Activated naive CD4-positive, alpha-beta T cell treated with anti-CD3 and anti-CD28 coated beads for 36 hours (primary cell): ENCODE data around the gene NPTXR. TPM values are rescaled to one million over a fixed set of nuclear protein-coding genes. Genes with fewer than 3 reads are reported as not detected.
"Not testable (repeated sequence)": the region's sequence is repeated elsewhere in the genome, so short reads cannot be mapped to it uniquely, and the experiment has no call there.

Experiments used
- CTCF ChIA-PET: fragments of 350-600 bp; sonication (Branson Sonifier 250); formaldehyde crosslinking; loops from one replicate; lab custom pipeline; 2021; ENCODE audit warnings: antibody characterized with exemption; lab: Charles Lee
- DNase-seq: peaks from one replicate; pipeline ENCODE4 v3.0.0-alpha.2; 2020
- H3K27ac Mint-ChIP-seq: one replicate; pipeline ENCODE4 v1.8.0; 2021; ENCODE audit warnings: mild to moderate bottlenecking, mixed read lengths
- H3K27me3 Mint-ChIP-seq: one replicate; pipeline ENCODE4 v1.8.0; 2021; ENCODE audit warnings: low read depth, mixed read lengths
- H3K36me3 Mint-ChIP-seq: one replicate; pipeline ENCODE4 v1.8.0; 2021; ENCODE audit warnings: low read depth, mixed read lengths
- H3K4me1 Mint-ChIP-seq: one replicate; pipeline ENCODE4 v1.8.0; 2021; ENCODE audit warnings: low read depth, mixed read lengths
- H3K4me3 Mint-ChIP-seq: one replicate; pipeline ENCODE4 v1.8.0; 2021; ENCODE audit warnings: mild to moderate bottlenecking, moderate library complexity, mixed read lengths
- H3K9me3 Mint-ChIP-seq: one replicate; pipeline ENCODE4 v1.8.0; 2021; ENCODE audit warnings: mixed read lengths
- intact Hi-C: fragments of 100-400 bp; cut with micrococcal nuclease; formaldehyde crosslinking; loops from one replicate; pipeline ENCODE4 v1.15.1; 2023
- total RNA-seq, 2 experiments: library from RNA; stranded (reverse); gene quantifications; one replicate each; pipeline ENCODE4 v1.2.3, GENCODE V29; 2021

NPTXR gene
- total RNA-seq, 2 experiments from 2014 or later, result 1.4 to 1.5 TPM

- intact Hi-C loops, result no loop called here
- H3K27ac Mint-ChIP-seq, result no peak overlapping the region
- no peak for DNase-seq
- H3K4me1 Mint-ChIP-seq, result no peaks in the 10 kb centered on the region
- CTCF ChIA-PET, result no interaction called here
- no peaks in the 10 kb centered on the region for H3K36me3 Mint-ChIP-seq
- no peak overlapping the region for H3K4me3 Mint-ChIP-seq
- H3K9me3 Mint-ChIP-seq, result no peaks in the 10 kb centered on the region
- H3K27me3 Mint-ChIP-seq, result no peaks in the 10 kb centered on the region
Observed at GRCh38 chr22:38826386-38826785, 17.4 kb downstream of the NPTXR start.

- no peaks in the 10 kb centered on the region for H3K9me3 Mint-ChIP-seq
- no peak overlapping the region for H3K27ac Mint-ChIP-seq
- H3K4me1 Mint-ChIP-seq, result no peaks in the 10 kb centered on the region
- no peaks in the 10 kb centered on the region for H3K36me3 Mint-ChIP-seq
- H3K27me3 Mint-ChIP-seq, result no peaks in the 10 kb centered on the region
- CTCF ChIA-PET, result no interaction called here
- DNase-seq, result peak; percentile 72
- intact Hi-C loops, result no loop called here
- no peak overlapping the region for H3K4me3 Mint-ChIP-seq
Observed at GRCh38 chr22:38824585-38824984, 19.2 kb downstream of the NPTXR start.

- Mint-ChIP-seq H3K27ac (no peak overlapping the region), H3K27me3 (no peaks in the 10 kb centered on the region), H3K36me3 (no peaks in the 10 kb centered on the region), H3K9me3 (no peaks in the 10 kb centered on the region), H3K4me3 (no peak overlapping the region), H3K4me1 (no peaks in the 10 kb centered on the region)
- CTCF ChIA-PET, result no interaction called here
- no peak for DNase-seq
- intact Hi-C loops, result no loop called here
Observed at GRCh38 chr22:38823637-38824036, 20.2 kb downstream of the NPTXR start.

- no peaks in the 10 kb centered on the region for H3K9me3 Mint-ChIP-seq
- no peaks in the 10 kb centered on the region for H3K36me3 Mint-ChIP-seq
- intact Hi-C loops, result no loop called here
- CTCF ChIA-PET, result no interaction called here
- H3K27ac Mint-ChIP-seq, result no peak overlapping the region
- DNase-seq, result no peak
- H3K27me3 Mint-ChIP-seq, result no peaks in the 10 kb centered on the region
- H3K4me3 Mint-ChIP-seq, result no peak overlapping the region
- no peaks in the 10 kb centered on the region for H3K4me1 Mint-ChIP-seq
Observed at GRCh38 chr22:38823076-38823475, 20.8 kb downstream of the NPTXR start.

- intact Hi-C loops, result no loop called here
- Mint-ChIP-seq H3K4me3 (no peak overlapping the region), H3K4me1 (no peaks in the 10 kb centered on the region), H3K36me3 (no peaks in the 10 kb centered on the region), H3K9me3 (no peaks in the 10 kb centered on the region), H3K27me3 (no peaks in the 10 kb centered on the region), H3K27ac (no peak overlapping the region)
- CTCF ChIA-PET, result interaction anchor here (0.9 kb wide), 1 partner anchor 51 kb away, joined by 4 read pairs; no protein-coding TSS in a partner anchor
- DNase-seq, result no peak
Observed at GRCh38 chr22:38820020-38820419, 23.8 kb downstream of the NPTXR start.

GRCh38 chr22:38819387-38819940, 24.4 kb downstream of the NPTXR start:
- Mint-ChIP-seq H3K9me3 (no peaks in the 10 kb centered on the region), H3K4me3 (no peak overlapping the region), H3K27me3 (no peaks in the 10 kb centered on the region), H3K4me1 (no peaks in the 10 kb centered on the region), H3K36me3 (no peaks in the 10 kb centered on the region), H3K27ac (no peak overlapping the region)
- intact Hi-C loops, result no loop called here
- DNase-seq, result no peak
- CTCF ChIA-PET, result interaction anchor here (0.9 kb wide), 1 partner anchor 51 kb away, joined by 4 read pairs; no protein-coding TSS in a partner anchor

- Mint-ChIP-seq H3K9me3 (no peaks in the 10 kb centered on the region), H3K27me3 (no peaks in the 10 kb centered on the region), H3K27ac (no peak overlapping the region), H3K4me1 (no peaks in the 10 kb centered on the region), H3K4me3 (no peak overlapping the region), H3K36me3 (no peaks in the 10 kb centered on the region)
- intact Hi-C loops, result no loop called here
- CTCF ChIA-PET, result interaction anchor here (0.6 kb wide), 1 partner anchor 280 kb away, joined by 5 read pairs; no protein-coding TSS in a partner anchor
- DNase-seq, result no peak
Observed at GRCh38 chr22:38817196-38817595, 26.6 kb downstream of the NPTXR start.

- Mint-ChIP-seq H3K9me3 (no peaks in the 10 kb centered on the region), H3K36me3 (no peaks in the 10 kb centered on the region), H3K27me3 (no peaks in the 10 kb centered on the region), H3K27ac (no peak overlapping the region), H3K4me3 (no peak overlapping the region), H3K4me1 (no peaks in the 10 kb centered on the region)
- intact Hi-C loops, result no loop called here
- CTCF ChIA-PET, result interaction anchor here (0.8 to 1.1 kb wide), 2 partner anchors 47 to 50 kb away, joined by 3 to 4 read pairs; no protein-coding TSS in a partner anchor
- no peak for DNase-seq
Observed at GRCh38 chr22:38815842-38816241, 28.0 kb downstream of the NPTXR start.

GRCh38 chr22:38811241-38811640, 32.6 kb downstream of the NPTXR start:
- Mint-ChIP-seq H3K36me3 (peaks cover 1% of the 10 kb centered on the region), H3K4me1 (no peaks in the 10 kb centered on the region), H3K27ac (no peak overlapping the region), H3K4me3 (no peak overlapping the region), H3K27me3 (no peaks in the 10 kb centered on the region), H3K9me3 (peaks cover 10% of the 10 kb centered on the region)
- no peak for DNase-seq
- CTCF ChIA-PET, result no interaction called here
- intact Hi-C loops, result no loop called here

GRCh38 chr22:38805041-38805593, 38.7 kb downstream of the NPTXR start:
- CTCF ChIA-PET, H3K4me3 Mint-ChIP-seq, intact Hi-C loops, H3K9me3 Mint-ChIP-seq, H3K27me3 Mint-ChIP-seq, H3K27ac Mint-ChIP-seq, H3K36me3 Mint-ChIP-seq, DNase-seq, H3K4me1 Mint-ChIP-seq: not testable (repeated sequence)

- no peak overlapping the region for H3K4me3 Mint-ChIP-seq
- peaks cover 16% of the 10 kb centered on the region for H3K4me1 Mint-ChIP-seq
- no peak for DNase-seq
- no peaks in the 10 kb centered on the region for H3K27me3 Mint-ChIP-seq
- peaks cover 4% of the 10 kb centered on the region for H3K9me3 Mint-ChIP-seq
- CTCF ChIA-PET, result interaction anchor here (0.6 kb wide), 1 partner anchor 10 kb away, joined by 5 read pairs; no protein-coding TSS in a partner anchor
- intact Hi-C loops, result no loop called here
- no peaks in the 10 kb centered on the region for H3K36me3 Mint-ChIP-seq
- no peak overlapping the region for H3K27ac Mint-ChIP-seq
Observed at GRCh38 chr22:38802671-38803121, 41.1 kb downstream of the NPTXR start.

GRCh38 chr22:38799265-38800002, 44.4 kb downstream of the NPTXR start:
- CTCF ChIA-PET, result interaction anchor here (0.6 kb wide), 1 partner anchor 613 kb away, joined by 4 read pairs; no protein-coding TSS in a partner anchor
- peaks cover 4% of the 10 kb centered on the region for H3K9me3 Mint-ChIP-seq
- H3K27me3 Mint-ChIP-seq, result no peaks in the 10 kb centered on the region
- no peak overlapping the region for H3K27ac Mint-ChIP-seq
- intact Hi-C loops, result no loop called here
- DNase-seq, result no peak
- H3K4me3 Mint-ChIP-seq, result no peak overlapping the region
- H3K4me1 Mint-ChIP-seq, result peaks cover 16% of the 10 kb centered on the region
- H3K36me3 Mint-ChIP-seq, result no peaks in the 10 kb centered on the region
